GM19397 (cell line): ENCODE data around the gene PI4KA.
"Not testable (repeated sequence)": the region's sequence is repeated elsewhere in the genome, so short reads cannot be mapped to it uniquely, and the experiment has no call there.

Source experiments
- ATAC-seq: cut with Tn5 transposase; IDR thresholded peaks from one replicate; pipeline ENCODE4 v1.9.1; 2021; ENCODE audit warnings: mild to moderate bottlenecking, moderate library complexity; ENCODE audit not compliant: unreplicated experiment

Gene PI4KA

GRCh38 chr22:20732431-20732830 lies 126.2 kb downstream of the PI4KA start:
- not testable (repeated sequence) for ATAC-seq

GRCh38 chr22:20729194-20729593 lies 129.4 kb downstream of the PI4KA start:
- no peak for ATAC-seq

GRCh38 chr22:20728523-20729190 lies 130.0 kb downstream of the PI4KA start:
- ATAC-seq = no peak

GRCh38 chr22:20727118-20728015 lies 131.2 kb downstream of the PI4KA start:
- ATAC-seq = no peak

GRCh38 chr22:20725987-20726558 lies 132.5 kb downstream of the PI4KA start:
- ATAC-seq = no peak

- ATAC-seq = no peak
These were observed 133.7 kb downstream of the PI4KA start for GRCh38 chr22:20724676-20725454.

- no peak for ATAC-seq
These were observed 137.0 kb downstream of the PI4KA start for GRCh38 chr22:20721409-20722218.

GRCh38 chr22:20720692-20721408 lies 137.8 kb downstream of the PI4KA start:
- no peak for ATAC-seq

GRCh38 chr22:20718727-20719126 lies 139.9 kb downstream of the PI4KA start:
- ATAC-seq = not testable (repeated sequence)

- not testable (repeated sequence) for ATAC-seq
These were observed 140.6 kb downstream of the PI4KA start for GRCh38 chr22:20717981-20718380.

- peak; percentile 67 for ATAC-seq
These were observed 141.3 kb downstream of the PI4KA start for GRCh38 chr22:20717213-20717866.

- ATAC-seq = not testable (repeated sequence)
These were observed 145.5 kb downstream of the PI4KA start for GRCh38 chr22:20713116-20713515.

GRCh38 chr22:20709966-20710365 lies 148.6 kb downstream of the PI4KA start:
- ATAC-seq = not testable (repeated sequence)

GRCh38 chr22:20707549-20708118 lies 151.0 kb downstream of the PI4KA start:
- not testable (repeated sequence) for ATAC-seq

GRCh38 chr22:20703816-20704609 lies 154.6 kb downstream of the PI4KA start:
- ATAC-seq = peak; percentile 0

- ATAC-seq = peak; percentile 21
These were observed 155.2 kb downstream of the PI4KA start for GRCh38 chr22:20703414-20703806.

- ATAC-seq = peak; percentile 61
These were observed 155.8 kb downstream of the PI4KA start for GRCh38 chr22:20702546-20703413.
